Anterior cingulate cortex (tissue), 58 donors: ENCODE results near the gene CCDC190.
"Not testable (repeated sequence)": the region's sequence is repeated elsewhere in the genome, so short reads cannot be mapped to it uniquely, and the experiment has no call there.

ENCODE experiments used
- DNase-seq, 58 donors: peaks; one replicate each; lab custom pipeline; 2025; lab: John Stamatoyannopoulos, UW

The CCDC190 gene

DNA sequence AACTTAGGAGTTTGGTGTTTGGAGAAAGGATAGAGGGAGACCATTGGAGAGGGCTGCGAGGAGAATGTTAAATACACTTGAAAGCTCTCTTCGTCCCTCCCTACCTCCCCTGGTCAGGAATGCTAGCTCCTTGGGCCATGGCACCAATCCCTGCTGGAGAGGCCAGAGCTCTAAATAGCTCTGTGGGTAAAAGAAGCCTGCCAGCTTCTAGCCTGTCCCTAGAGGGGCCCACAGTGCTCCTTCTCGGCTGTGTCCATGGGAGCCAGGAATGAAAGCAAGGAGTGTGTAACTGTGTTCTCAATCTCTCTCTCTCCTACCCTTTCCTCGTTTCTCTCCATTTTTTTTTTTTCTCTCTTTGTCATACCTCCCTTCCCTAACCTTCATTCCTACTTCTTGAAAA is at the start of gene CCDC190:
CCDC190 (minus strand) TSS at position 75 of the 400 bp plus-strand sequence. CDS start 1,529 bp downstream, outside the sequence.
- DNase-seq, result peak in 23 of 58 donors; percentile 1 to 49 (median 13)

- no peak for DNase-seq
These were observed 49.2 kb upstream of the CCDC190 start for GRCh38 chr1:162910161-162910560.

- DNase-seq, result no peak
These were observed 47.8 kb upstream of the CCDC190 start for GRCh38 chr1:162908780-162909179.

GRCh38 chr1:162908236-162908635 is 47.3 kb upstream of the CCDC190 start:
- no peak for DNase-seq

DNA sequence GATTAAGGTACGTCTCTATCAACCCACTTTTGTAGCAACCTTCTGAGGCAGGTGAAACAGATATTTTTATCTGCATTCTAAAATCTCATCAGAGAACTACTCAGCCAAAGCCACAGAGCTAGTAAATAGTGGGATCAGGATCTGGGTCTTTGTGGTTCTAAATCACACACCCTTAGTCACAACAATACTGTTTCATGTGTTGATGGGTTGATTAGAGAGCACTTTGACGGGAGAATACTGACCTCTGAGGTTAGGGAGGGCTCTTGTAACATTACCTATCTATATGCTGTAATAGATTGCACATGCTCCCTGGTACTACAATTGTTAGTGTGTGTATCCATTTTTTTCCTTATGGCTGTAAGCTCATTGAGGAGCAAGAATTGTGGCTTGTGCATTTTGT is 45.5 kb upstream of the CCDC190 start:
- no peak for DNase-seq

- no peak for DNase-seq
These were observed 44.5 kb upstream of the CCDC190 start for GRCh38 chr1:162905174-162906158.

DNA sequence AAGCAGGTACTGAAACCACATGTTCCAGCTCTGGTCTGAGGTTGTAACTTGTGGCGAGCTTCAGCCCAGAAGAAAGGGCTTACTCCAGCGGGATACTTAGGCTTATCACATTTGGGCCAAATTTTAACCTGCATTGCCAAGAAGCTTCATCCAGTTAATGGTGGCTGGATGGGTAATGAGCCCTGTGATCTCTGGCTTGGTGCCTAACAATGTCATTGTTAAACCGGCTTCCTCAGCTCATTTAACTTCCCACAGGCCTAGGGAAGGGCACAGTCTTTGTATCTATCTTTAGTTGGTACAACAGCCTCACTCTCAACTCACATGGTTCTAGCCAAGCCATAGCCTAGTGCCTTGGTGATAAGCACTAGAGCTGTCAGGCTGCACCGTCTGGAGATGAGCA is 43.6 kb upstream of the CCDC190 start:
- no peak for DNase-seq

GRCh38 chr1:162904023-162904422 is 43.0 kb upstream of the CCDC190 start:
- no peak for DNase-seq

DNA sequence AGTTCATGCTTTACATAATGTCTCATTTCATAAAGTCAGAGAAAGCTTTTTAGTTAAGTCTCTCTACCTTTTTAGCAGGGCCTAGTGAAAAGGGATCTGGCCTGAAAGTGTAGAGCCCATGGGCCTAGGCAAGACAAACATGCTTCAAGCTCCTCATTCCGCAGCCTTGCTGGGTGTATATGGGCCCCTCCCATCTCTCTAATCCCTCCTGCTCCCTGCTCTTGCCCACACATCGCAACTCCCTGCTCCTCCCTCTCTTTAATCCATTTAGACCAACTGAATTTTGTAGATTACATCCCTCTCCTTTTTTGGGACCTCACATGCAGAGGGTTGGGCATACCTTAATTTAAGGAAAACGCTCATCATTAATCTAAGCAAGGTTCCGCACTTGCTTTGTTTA is 42.3 kb upstream of the CCDC190 start:
- DNase-seq, result no peak

GRCh38 chr1:162902416-162902815 is 41.4 kb upstream of the CCDC190 start:
- no peak for DNase-seq

GRCh38 chr1:162901243-162901642 is 40.3 kb upstream of the CCDC190 start:
- no peak for DNase-seq

GRCh38 chr1:162899422-162900146 is 38.6 kb upstream of the CCDC190 start:
- DNase-seq, result no peak

GRCh38 chr1:162893612-162893908 is 32.6 kb upstream of the CCDC190 start:
- DNase-seq, result no peak

DNA sequence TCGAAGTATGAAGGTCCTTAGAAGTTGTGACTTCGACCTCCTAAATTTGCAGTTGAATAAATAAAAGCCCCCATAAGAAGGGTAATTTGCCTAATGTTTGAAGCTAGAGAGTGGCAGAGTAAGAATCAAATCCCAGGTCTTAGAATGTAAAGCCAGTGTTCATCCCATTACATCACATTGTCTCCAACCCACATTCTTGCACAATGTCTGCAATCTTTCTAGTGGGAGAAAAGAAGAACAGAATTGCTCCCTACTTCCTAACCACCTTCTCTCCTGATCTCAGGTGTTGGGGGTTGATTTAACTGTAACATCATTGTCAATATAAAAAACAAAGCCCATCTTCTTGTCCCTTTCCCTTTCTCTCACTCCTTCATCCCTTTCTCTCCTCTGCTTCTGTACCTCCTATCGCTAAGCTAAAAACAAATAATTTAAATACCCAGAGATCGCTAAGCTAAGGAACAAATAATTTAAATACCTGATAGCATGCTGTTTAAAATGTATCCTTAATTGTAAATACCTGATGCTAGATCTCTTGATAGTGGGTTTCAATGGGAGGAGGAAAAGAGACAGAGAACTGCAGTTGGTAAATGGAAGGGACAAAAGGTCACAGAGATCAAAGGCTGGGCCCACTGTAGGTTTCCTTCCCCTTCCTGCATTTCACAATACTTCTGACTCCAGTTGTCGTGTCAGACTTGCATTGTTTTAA is 32.1 kb upstream of the CCDC190 start:
- no peak for DNase-seq

DNA sequence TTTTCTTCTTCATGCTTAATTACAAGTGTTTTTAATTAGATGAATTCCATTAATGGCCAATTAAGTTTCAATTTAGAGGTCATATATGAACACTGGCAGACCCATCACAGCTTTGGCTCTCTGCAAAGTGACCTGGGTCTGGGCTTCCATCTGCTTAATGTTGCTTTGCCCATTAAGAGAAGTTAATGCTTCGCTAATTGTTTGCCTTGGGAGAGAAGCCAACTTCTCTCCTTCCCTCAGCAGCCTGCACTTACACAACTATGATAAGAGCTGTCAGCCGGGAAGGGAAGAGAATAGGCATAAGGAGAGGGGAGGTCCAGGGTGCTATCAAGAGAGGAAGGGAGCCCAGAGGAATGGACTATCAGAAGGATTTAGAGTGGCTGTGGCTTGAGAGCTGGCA is 29.0 kb upstream of the CCDC190 start:
- DNase-seq, result no peak

- no peak for DNase-seq
These were observed 25.7 kb upstream of the CCDC190 start for GRCh38 chr1:162886705-162887104.

- DNase-seq, result no peak
These were observed 24.3 kb upstream of the CCDC190 start for GRCh38 chr1:162885265-162885664.

DNA sequence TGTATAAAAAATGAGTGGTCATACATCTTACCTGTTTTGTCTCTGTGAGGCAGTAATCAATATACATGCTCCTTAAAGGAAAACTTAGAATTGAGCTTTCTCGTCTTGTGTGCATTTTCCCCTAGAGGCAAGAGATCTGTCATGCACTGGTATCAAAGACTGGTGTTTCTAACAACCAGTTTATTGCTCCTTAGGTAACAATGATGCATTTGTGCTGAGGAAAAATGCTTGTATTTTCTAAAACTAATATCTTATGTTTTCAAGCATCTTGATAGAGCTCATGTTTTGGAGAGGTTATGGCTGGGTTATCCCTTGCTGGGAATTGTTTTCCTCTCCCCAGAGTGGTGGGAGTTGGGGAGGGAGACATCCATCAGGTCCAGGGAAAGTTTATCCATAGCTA is 23.9 kb upstream of the CCDC190 start:
- DNase-seq, result no peak

DNA sequence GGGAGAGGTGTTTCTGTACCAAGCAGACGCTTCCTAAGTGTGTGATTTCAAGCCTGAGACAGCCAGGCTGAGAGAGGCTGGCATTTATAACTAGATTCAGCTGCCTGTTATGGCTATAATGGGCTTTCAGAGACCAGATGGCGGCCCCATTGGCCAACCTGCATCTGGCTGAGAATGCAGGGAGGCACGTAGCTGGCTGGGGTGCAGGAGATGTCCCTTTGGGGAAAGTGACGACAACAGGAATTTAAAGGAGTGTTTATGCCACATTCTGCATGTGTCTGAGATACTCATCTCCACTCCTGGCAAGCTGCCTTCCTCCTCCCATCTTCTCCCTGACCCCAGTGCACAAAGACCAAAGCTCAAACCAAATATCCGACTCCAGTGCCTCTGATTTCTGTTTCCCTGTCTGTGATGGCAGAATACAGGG is 21.3 kb upstream of the CCDC190 start:
- DNase-seq, result peak in 38 of 58 donors; percentile 1 to 75 (median 23)

DNA sequence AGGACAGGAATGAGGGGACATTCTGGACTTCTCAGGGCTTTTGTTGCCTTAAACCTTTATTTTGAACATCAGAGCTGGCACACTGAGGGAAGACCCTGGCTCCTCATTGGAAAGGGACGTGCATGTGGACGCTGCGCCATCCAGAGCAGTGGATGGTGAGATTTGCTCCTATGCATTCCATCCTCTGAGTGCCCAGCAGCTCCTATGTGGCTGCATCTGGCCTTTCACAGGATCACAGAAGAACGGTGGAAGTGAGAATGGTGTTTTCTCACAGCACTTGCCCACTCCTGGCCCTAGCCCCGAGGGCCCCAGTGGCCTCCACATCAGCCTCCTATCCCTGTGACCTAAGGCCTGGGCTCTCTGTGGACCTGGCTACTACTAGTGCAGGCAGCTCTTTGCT is 20.6 kb upstream of the CCDC190 start:
- DNase-seq, result no peak

- not testable (repeated sequence) for DNase-seq
These were observed 19.6 kb upstream of the CCDC190 start for GRCh38 chr1:162880617-162881016.
